K562 (cell line): ENCODE data around the gene MAP4K1. TPM values are rescaled to one million over a fixed set of nuclear protein-coding genes. Genes with fewer than 3 reads are reported as not detected.

ENCODE experiments used
- BDP1 ChIP-seq: IDR thresholded peaks from 3 replicates; pipeline ENCODE4 v1.6.1; 2011; ENCODE audit not compliant: insufficient read length, insufficient read depth
- CBX8 ChIP-seq: fragments of 200-600 bp; sonication (generic); IDR thresholded peaks from 2 replicates; pipeline ENCODE4 v1.6.1; 2012; ENCODE audit warnings: borderline replicate concordance, mixed run types, low read depth, mild to moderate bottlenecking, moderate library complexity, mixed read lengths, low read length, control low read depth, inconsistent platforms; ENCODE audit not compliant: poor library complexity, severe bottlenecking; ENCODE audit errors: extremely low read depth
- CTBP1 ChIP-seq: fragments of 450-650 bp; IDR thresholded peaks from 2 replicates; pipeline ENCODE4 v1.6.1; 2016; ENCODE audit warnings: borderline replicate concordance
- DNMT1 ChIP-seq: fragments of 450-650 bp; IDR thresholded peaks from 2 replicates; pipeline ENCODE4 v1.6.1; 2016; ENCODE audit warnings: antibody characterized with exemption, mild to moderate bottlenecking
- E2F4 ChIP-seq: sonication (generic); formaldehyde crosslinking; IDR thresholded peaks from 2 replicates; pipeline ENCODE4 v1.8.0; 2022; ENCODE audit warnings: mild to moderate bottlenecking, low read depth, missing genetic modification reagents
- EGR1 ChIP-seq: fragments of 450-650 bp; conservative IDR thresholded peaks from 2 replicates; pipeline ENCODE4 v1.6.1; 2017; ENCODE audit warnings: mild to moderate bottlenecking
- EZH2 ChIP-seq: IDR thresholded peaks from 2 replicates; pipeline ENCODE4 v1.6.1; 2012; ENCODE audit warnings: low read depth, mild to moderate bottlenecking, inconsistent platforms, low read length, borderline replicate concordance
- KAT2B ChIP-seq: IDR thresholded peaks from one replicate; pipeline ENCODE4 v1.6.1; 2012; ENCODE audit warnings: low read depth, mild to moderate bottlenecking, control low read depth, inconsistent platforms, low read length, moderate library complexity
- KLF13 ChIP-seq: fragments of 450-650 bp; IDR thresholded peaks from 2 replicates; pipeline ENCODE4 v1.6.1; 2016; ENCODE audit warnings: missing genetic modification characterization, low read depth, mild to moderate bottlenecking, missing compliant biosample characterization, moderate library complexity, borderline replicate concordance
- L3MBTL2 ChIP-seq: fragments of 450-650 bp; IDR thresholded peaks from 2 replicates; pipeline ENCODE4 v1.6.1; 2016; ENCODE audit warnings: mild to moderate bottlenecking, moderate library complexity
- MAFG ChIP-seq: fragments of 450-650 bp; conservative IDR thresholded peaks from 2 replicates; pipeline ENCODE4 v1.6.1; 2016; ENCODE audit warnings: missing genetic modification characterization, missing compliant biosample characterization
- NFE2L1 ChIP-seq: fragments of 450-650 bp; IDR thresholded peaks from 2 replicates; pipeline ENCODE4 v1.6.1; 2016; ENCODE audit warnings: missing genetic modification characterization, low read depth, mild to moderate bottlenecking, missing compliant biosample characterization, moderate library complexity, borderline replicate concordance
- NFIC ChIP-seq: fragments of 450-650 bp; IDR thresholded peaks from 2 replicates; pipeline ENCODE4 v1.6.1; 2017; ENCODE audit warnings: mild to moderate bottlenecking, inconsistent platforms
- POLR2A ChIP-seq: fragments of 450-650 bp; conservative IDR thresholded peaks from 2 replicates; pipeline ENCODE4 v1.6.1; 2016
- RAD21 ChIP-seq, 2 experiments: fragments of 250-450 bp in 1 of 2; fragments of 450-650 bp in 1 of 2; sonication (Bioruptor Pico) in 1 of 2; formaldehyde crosslinking in 1 of 2; IDR thresholded peaks in 1 of 2; conservative IDR thresholded peaks in 1 of 2; 2 replicates each; pipeline versions ENCODE4 v1.4.0 to v1.8.0; 2020 to 2022; ENCODE audit warnings: mild to moderate bottlenecking in 2 of 2, moderate library complexity in 1 of 2
- SRSF3 ChIP-seq: fragments of 200-400 bp; formaldehyde crosslinking; IDR thresholded peaks from 2 replicates; pipeline ENCODE4 v1.6.1; 2016; ENCODE audit warnings: mild to moderate bottlenecking, low read length, moderate library complexity; ENCODE audit not compliant: insufficient read depth
- TAF15 ChIP-seq: fragments of 200-400 bp; formaldehyde crosslinking; IDR thresholded peaks from 2 replicates; pipeline ENCODE4 v1.6.1; 2017; ENCODE audit warnings: mild to moderate bottlenecking, low read depth, low read length, moderate library complexity
- TCF3 ChIP-seq: sonication (generic); formaldehyde crosslinking; IDR thresholded peaks from 2 replicates; pipeline ENCODE4 v1.4.0; 2020; ENCODE audit warnings: mild to moderate bottlenecking, missing genetic modification reagents
- USF1 ChIP-seq: sonication (generic); formaldehyde crosslinking; IDR thresholded peaks from 2 replicates; pipeline ENCODE4 v1.9.0; 2022; ENCODE audit warnings: mild to moderate bottlenecking, missing genetic modification reagents
- VEZF1 ChIP-seq: fragments of 200-800 bp; sonication (Bioruptor generic); IDR thresholded peaks from 2 replicates; pipeline ENCODE4 v1.6.1; 2017; ENCODE audit warnings: missing genetic modification characterization, missing compliant biosample characterization
- ZC3H4 ChIP-seq: sonication (generic); formaldehyde crosslinking; IDR thresholded peaks from 2 replicates; pipeline ENCODE4 v1.9.0; 2021; ENCODE audit warnings: missing genetic modification reagents, borderline replicate concordance
- ZFPM2 ChIP-seq: fragments of 250-450 bp; sonication (Bioruptor Pico); IDR thresholded peaks from 2 replicates; pipeline ENCODE4 v1.5.1; 2022; ENCODE audit warnings: mild to moderate bottlenecking
- ZFX ChIP-seq: sonication (generic); formaldehyde crosslinking; IDR thresholded peaks from 2 replicates; pipeline ENCODE4 v1.8.0; 2022; ENCODE audit warnings: mild to moderate bottlenecking, missing genetic modification reagents, moderate library complexity
- ZKSCAN8 ChIP-seq: fragments of 200-800 bp; sonication (Bioruptor generic); IDR thresholded peaks from 2 replicates; pipeline ENCODE4 v1.6.1; 2016; ENCODE audit warnings: missing genetic modification characterization, missing compliant biosample characterization
- ZNF212 ChIP-seq: fragments of 450-650 bp; formaldehyde crosslinking; IDR thresholded peaks from 2 replicates; pipeline ENCODE4 v1.4.0; 2020; ENCODE audit warnings: mild to moderate bottlenecking
- ZNF766 ChIP-seq: fragments of 200-800 bp; sonication (Bioruptor generic); conservative IDR thresholded peaks from 2 replicates; pipeline ENCODE4 v1.6.1; 2016; ENCODE audit warnings: missing genetic modification characterization, missing compliant biosample characterization
- ZZZ3 ChIP-seq: fragments of 450-650 bp; IDR thresholded peaks from 2 replicates; pipeline ENCODE4 v1.6.1; 2016; ENCODE audit warnings: antibody characterized with exemption, mild to moderate bottlenecking, moderate library complexity
- polyA plus RNA-seq, 8 experiments: library from polyadenylated mRNA; depleted of rRNA in 4 of 8; stranded (reverse) in 5 of 8; unstranded in 3 of 8; fragments of >200 nt; fragmentation: Nextera tagmentation in 2 of 8; fragmentation: Illumina TruSeq in 1 of 8; extraction: Ambion mirVana in 2 of 8; extraction: Trizol in 1 of 8; gene quantifications; 2 replicates each; pipeline versions ENCODE4 v1.2.1 to v1.2.3, GENCODE V29; 2011 to 2014; ENCODE audit warnings: inconsistent platforms in 1 of 8, missing spikeins in 1 of 8
- total RNA-seq, 7 experiments: library from RNA; depleted of rRNA in 6 of 7; stranded (reverse); fragments of >200 nt in 6 of 7; fragmentation: Illumina TruSeq in 2 of 7; extraction: Trizol in 2 of 7; gene quantifications; 2 replicates each; pipeline versions ENCODE4 v1.2.1 to v1.2.3, GENCODE V29; 2011 to 2021; ENCODE audit warnings: low replicate concordance in 1 of 7

Gene MAP4K1
- total and polyA plus RNA-seq, 9 of the 15 experiments (the other 6 are each of a cell fraction or from before 2014, with no cell fraction given), result 0.14 to 3.2 (median 0.73) TPM; not detected in 1

DNA sequence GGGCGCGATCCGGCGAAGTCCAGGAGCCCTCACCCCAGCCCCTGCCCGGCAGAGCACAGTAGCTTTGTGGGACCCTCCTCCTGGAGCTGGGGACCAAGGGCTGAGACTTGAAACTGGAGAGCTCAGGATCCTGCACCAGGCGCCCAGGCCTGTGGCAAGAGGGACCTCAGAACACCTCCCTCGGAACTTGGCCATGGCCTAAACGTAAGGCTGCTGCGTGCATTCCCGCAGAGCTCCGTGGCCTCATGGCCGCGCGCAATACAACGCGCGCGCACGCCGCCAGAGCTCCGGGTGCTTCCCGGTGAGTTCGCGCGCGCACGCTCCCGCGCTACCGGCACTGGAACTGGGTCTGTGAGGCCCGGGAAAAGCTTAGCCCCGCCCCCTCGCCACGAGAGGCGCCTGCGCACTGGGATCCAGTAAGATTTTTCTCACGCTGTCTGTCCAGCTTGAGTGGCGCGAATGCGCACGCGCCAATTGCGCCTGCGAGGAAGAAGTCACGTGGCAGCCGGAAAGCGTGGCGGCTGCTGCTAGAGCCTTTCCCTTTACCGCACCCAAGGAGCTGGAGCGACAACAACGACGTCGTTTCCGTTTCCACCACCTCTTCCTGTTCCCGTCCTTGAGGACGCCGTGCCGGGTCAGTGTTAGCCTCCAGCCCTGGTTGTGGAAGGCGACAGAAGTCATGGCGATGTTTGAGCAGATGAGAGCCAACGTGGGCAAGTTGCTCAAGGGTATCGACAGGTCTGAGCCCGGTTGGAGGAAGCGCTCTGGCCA is 1.0 kb upstream of the MAP4K1 start, which contains the start of gene EIF3K (continued):
- TF ChIP-seq DNMT1, result no peak
- TF ChIP-seq VEZF1 (CRISPR knock-in tag), result peak; percentile 62
- no peak for TF ChIP-seq ZC3H4
- TF ChIP-seq BDP1, result no peak
- peak; percentile 72 for TF ChIP-seq L3MBTL2
- TF ChIP-seq E2F4 (CRISPR knock-in tag), result peak; percentile 84
- TF ChIP-seq MAFG (tag), result no peak
- TF ChIP-seq ZNF766 (CRISPR knock-in tag), result peak; percentile 70; the same call in 1 of the 2 replicates
- TF ChIP-seq ZZZ3, result no peak
- no peak for TF ChIP-seq EZH2
- TF ChIP-seq USF1 (CRISPR knock-in tag), result peak; percentile 99
- no peak for TF ChIP-seq ZNF212 (CRISPR knock-in tag)
- no peak for TF ChIP-seq TCF3 (CRISPR knock-in tag)
- TF ChIP-seq KAT2B, result no peak
- TF ChIP-seq NFE2L1, result no peak
- TF ChIP-seq SRSF3, result no peak
- TF ChIP-seq EGR1, result no peak
- no peak for TF ChIP-seq TAF15
- peak; percentile 94 for TF ChIP-seq ZFX (CRISPR knock-in tag)
- TF ChIP-seq KLF13 (tag), result no peak
- TF ChIP-seq RAD21 (CRISPR knock-in tag; conservative IDR thresholded peaks at IDR 0.05 in 1 of 2, IDR thresholded peaks at IDR 0.05 in 1 of 2), result 0 out of 4 replicates have a peak, but pooled peaks of 1 of the 2 experiments have one; percentile 8
- peak; percentile 98 for TF ChIP-seq POLR2A
- no peak for TF ChIP-seq ZKSCAN8
- no peak for TF ChIP-seq ZFPM2 (CRISPR knock-in tag)
- TF ChIP-seq CTBP1, result peak; percentile 40; the same call in 1 of the 2 replicates
- 0 out of 2 replicates have a peak, but pooled peaks have one; percentile 18 for TF ChIP-seq NFIC
- TF ChIP-seq CBX8, result no peak
